Measurements from ENCODE around the gene FADS1.

The FADS1 gene

GRCh38 chr11:61775606-61776554 lies 40.9 kb downstream of the FADS1 start:
- TF ChIP-seq CTCF (IDR thresholded peaks at IDR 0.05; ENCODE audit: insufficient read depth, low read depth, low read length, missing control alignments) = no peak
- H3K4me3 ChIP-seq (ENCODE audit: low read length) = no peak overlapping the region

DNA sequence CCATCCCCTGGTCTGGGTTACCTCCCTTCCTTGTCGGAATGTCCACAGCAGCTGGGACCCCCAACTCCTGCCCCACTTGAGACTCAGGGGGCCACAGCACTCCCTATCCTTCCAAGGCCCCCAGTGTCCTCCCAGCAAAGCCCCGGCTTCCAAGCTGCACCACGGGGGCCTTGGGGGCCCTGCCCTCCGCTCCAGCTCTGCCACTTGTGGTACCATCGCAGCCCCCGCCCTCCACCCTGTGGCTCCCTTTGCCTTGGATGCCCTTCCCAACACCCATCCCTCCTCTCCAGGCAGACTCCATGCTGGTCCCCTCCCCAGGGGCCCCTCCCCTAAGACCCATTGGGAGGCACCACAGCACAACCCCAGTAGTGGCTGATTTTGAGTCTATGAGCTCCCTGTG lies 41.7 kb downstream of the FADS1 start:
- DNase-seq (ENCODE audit: low read depth) = no peak
- TF ChIP-seq CTCF (IDR thresholded peaks at IDR 0.05; ENCODE audit: insufficient read depth, low read depth, low read length, missing control alignments) = no peak
- H3K4me3 ChIP-seq (ENCODE audit: low read length) = no peak overlapping the region

More at GRCh38 chr11:61775606-61776554, 40.9 kb downstream of the FADS1 start:
- no peak for DNase-seq (ENCODE audit: low read depth)

GRCh38 chr11:61774411-61774810 lies 42.4 kb downstream of the FADS1 start:
- H3K4me3 ChIP-seq (ENCODE audit: low read length) = no peak overlapping the region
- DNase-seq (ENCODE audit: low read depth) = no peak
- no peak for TF ChIP-seq CTCF (IDR thresholded peaks at IDR 0.05; ENCODE audit: insufficient read depth, low read depth, low read length, missing control alignments)

GRCh38 chr11:61773809-61774208 lies 43.0 kb downstream of the FADS1 start:
- no peak for TF ChIP-seq CTCF (IDR thresholded peaks at IDR 0.05; ENCODE audit: insufficient read depth, low read depth, low read length, missing control alignments)
- DNase-seq (ENCODE audit: low read depth) = no peak
- H3K4me3 ChIP-seq (ENCODE audit: low read length) = no peak overlapping the region

- TF ChIP-seq CTCF (IDR thresholded peaks at IDR 0.05; ENCODE audit: insufficient read depth, low read depth, low read length, missing control alignments) = no peak
- DNase-seq (ENCODE audit: low read depth) = no peak
- H3K4me3 ChIP-seq (ENCODE audit: low read length) = no peak overlapping the region
Measured at GRCh38 chr11:61773356-61773755, 43.4 kb downstream of the FADS1 start.

DNA sequence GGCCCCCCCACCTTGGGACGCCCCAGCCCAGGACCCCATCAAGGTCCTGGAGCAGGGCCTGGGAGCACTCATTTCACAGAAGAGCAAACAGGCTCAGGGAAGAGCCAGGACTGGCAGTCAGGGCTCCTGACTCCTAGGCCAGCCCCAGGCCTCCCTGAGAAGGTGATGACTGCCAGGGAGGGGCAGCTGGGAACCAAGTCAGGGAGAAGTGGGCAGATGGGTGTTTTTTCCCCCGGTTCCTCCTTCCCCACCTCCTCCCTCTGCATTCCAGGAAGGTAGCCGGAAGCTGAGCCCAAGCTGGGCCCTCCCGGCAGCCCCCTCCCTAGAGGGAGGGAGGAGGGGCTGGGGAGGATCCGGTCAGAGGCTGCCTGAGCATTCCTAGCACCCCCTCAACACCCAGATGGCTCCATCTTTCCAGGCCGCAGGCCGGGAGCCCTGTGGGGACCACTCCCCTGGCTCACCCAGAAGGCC lies 44.8 kb downstream of the FADS1 start:
- TF ChIP-seq CTCF (IDR thresholded peaks at IDR 0.05; ENCODE audit: insufficient read depth, low read depth, low read length, missing control alignments) = no peak
- no peak overlapping the region for H3K4me3 ChIP-seq (ENCODE audit: low read length)
- no peak for DNase-seq (ENCODE audit: low read depth)
